H1 (cell line): ENCODE measurements around the gene AFTPH. TPM values are rescaled to one million over a fixed set of nuclear protein-coding genes. Genes with fewer than 3 reads are reported as not detected.

Experiments used
- CTCF ChIA-PET: fragments of 300-600 bp; sonication (Branson Sonifier 250); formaldehyde crosslinking; loops from one replicate; lab custom pipeline; 2021; ENCODE audit not compliant: partially characterized antibody; lab: Charles Lee
- POLR2A ChIA-PET: fragments of 300-600 bp; sonication (Branson Sonifier 250); formaldehyde crosslinking; loops from one replicate; lab custom pipeline; 2021; ENCODE audit warnings: inconsistent platforms; ENCODE audit not compliant: partially characterized antibody; lab: Charles Lee
- DNase-seq, 2 experiments: peaks; one replicate each; pipeline versions ENCODE4 v3.0.0 to v3.0.0-alpha.2; 2010 to 2022; ENCODE audit warnings: low spot score in 2 of 2, low read depth in 1 of 2, mixed read lengths in 1 of 2
- FAIRE-seq: peaks from 2 replicates; lab custom pipeline; 2011; peaks lifted over from hg19 to GRCh38; lab: Jason Lieb, UNC
- H2AFZ ChIP-seq: 2 replicates; pipeline ENCODE4 v1.8.1; 2012; ENCODE audit warnings: low read length, inconsistent platforms
- H2AK5ac ChIP-seq: 2 replicates; pipeline ENCODE4 v1.6.1; 2013; ENCODE audit warnings: low read depth, low read length
- H2BK120ac ChIP-seq: replicated peaks from 2 replicates; pipeline ENCODE3; 2013; ENCODE audit warnings: low read depth, low read length, inconsistent platforms
- H2BK12ac ChIP-seq: 2 replicates; pipeline ENCODE4 v1.6.1; 2013; ENCODE audit warnings: low read depth, low read length
- H2BK15ac ChIP-seq: 2 replicates; pipeline ENCODE4 v1.6.1; 2013; ENCODE audit warnings: low read length
- H2BK20ac ChIP-seq: 2 replicates; pipeline ENCODE4 v1.6.1; 2013; ENCODE audit warnings: low read length
- H2BK5ac ChIP-seq: 2 replicates; pipeline ENCODE4 v1.6.1; 2013; ENCODE audit warnings: low read depth, low read length
- H3K14ac ChIP-seq: 2 replicates; pipeline ENCODE4 v1.6.1; 2013; ENCODE audit warnings: inconsistent platforms; ENCODE audit not compliant: insufficient read length
- H3K18ac ChIP-seq: 2 replicates; pipeline ENCODE4 v1.6.1; 2013; ENCODE audit warnings: low read length; ENCODE audit errors: extremely low read depth
- H3K23ac ChIP-seq: 2 replicates; pipeline ENCODE4 v1.6.1; 2013; ENCODE audit warnings: inconsistent platforms; ENCODE audit not compliant: insufficient read length
- H3K23me2 ChIP-seq: 2 replicates; pipeline ENCODE4 v1.6.1; 2013; ENCODE audit warnings: low read depth, low read length
- H3K27ac ChIP-seq: 2 replicates; pipeline ENCODE4 v1.6.1; 2011; ENCODE audit warnings: low read depth, low read length, inconsistent platforms
- H3K27me3 ChIP-seq, 4 experiments: replicated peaks in 1 of 4; 1 replicate in 1 of 4; 2 replicates in 3 of 4; pipeline versions ENCODE4 v1.6.1 to v1.8.1; 2011 to 2013; ENCODE audit warnings: low read length in 3 of 4, mild to moderate bottlenecking in 3 of 4, inconsistent platforms in 2 of 4, mixed read lengths in 2 of 4, moderate library complexity in 1 of 4; ENCODE audit not compliant: control insufficient read depth in 3 of 4, insufficient read depth in 3 of 4; ENCODE audit errors: extremely low read depth in 1 of 4
- H3K36me3 ChIP-seq, 4 experiments: 2 replicates each; pipeline versions ENCODE4 v1.6.1 to v1.8.1; 2011 to 2013; ENCODE audit warnings: mild to moderate bottlenecking in 4 of 4, low read length in 3 of 4, moderate library complexity in 2 of 4, control low read depth in 1 of 4, inconsistent platforms in 1 of 4; ENCODE audit not compliant: insufficient read depth in 4 of 4, control insufficient read depth in 2 of 4
- H3K4ac ChIP-seq: replicated peaks from 2 replicates; pipeline ENCODE3; 2013; ENCODE audit warnings: low read length, low read depth, mixed read lengths, inconsistent platforms; ENCODE audit not compliant: insufficient read length
- H3K4me1 ChIP-seq, 4 experiments: replicated peaks in 1 of 4; 1 replicate in 1 of 4; 2 replicates in 3 of 4; pipeline versions ENCODE4 v1.6.1 to v1.8.1; 2011 to 2013; ENCODE audit warnings: low read length in 3 of 4, inconsistent platforms in 2 of 4, mixed read lengths in 1 of 4; ENCODE audit not compliant: insufficient read depth in 4 of 4, control insufficient read depth in 3 of 4
- H3K4me2 ChIP-seq, 2 experiments: 2 replicates each; pipeline versions ENCODE4 v1.6.1 to v1.8.1; 2011 to 2013; ENCODE audit warnings: low read depth in 2 of 2, low read length in 2 of 2, control low read depth in 1 of 2, inconsistent platforms in 1 of 2, mild to moderate bottlenecking in 1 of 2; ENCODE audit not compliant: insufficient read depth in 1 of 2
- H3K4me3 ChIP-seq, 4 experiments: fragments of 200-600, 300-600 bp in 1 of 4; sonication (generic), shearing (Covaris generic), sonication (Bioruptor Twin) in 1 of 4; 2 replicates each; pipeline versions ENCODE4 v1.5.1 to v1.8.1; 2011 to 2016; ENCODE audit warnings: low read length in 4 of 4, low read depth in 3 of 4, control low read depth in 2 of 4, inconsistent platforms in 2 of 4, mild to moderate bottlenecking in 2 of 4, mixed read lengths in 1 of 4, moderate library complexity in 1 of 4; ENCODE audit not compliant: insufficient read depth in 2 of 4; ENCODE audit errors: extremely low read depth in 1 of 4
- H3K56ac ChIP-seq: replicated peaks from 2 replicates; pipeline ENCODE3; 2013; ENCODE audit warnings: low read depth, mild to moderate bottlenecking, mixed read lengths, low read length, inconsistent platforms; ENCODE audit not compliant: insufficient read length
- H3K79me1 ChIP-seq: 2 replicates; pipeline ENCODE4 v1.6.1; 2013; ENCODE audit warnings: low read depth, low read length, control low read depth
- H3K79me2 ChIP-seq, 2 experiments: 2 replicates each; pipeline versions ENCODE4 v1.6.1 to v1.8.1; 2012 to 2013; ENCODE audit warnings: low read length in 2 of 2, mild to moderate bottlenecking in 2 of 2, inconsistent platforms in 1 of 2; ENCODE audit not compliant: insufficient read depth in 2 of 2, control insufficient read depth in 1 of 2
- H3K9ac ChIP-seq, 4 experiments: replicated peaks in 1 of 4; 1 replicate in 1 of 4; 2 replicates in 3 of 4; pipeline versions ENCODE4 v1.6.1 to v1.8.1; 2011 to 2013; ENCODE audit warnings: low read depth in 3 of 4, low read length in 3 of 4, control low read depth in 2 of 4, mild to moderate bottlenecking in 2 of 4, moderate library complexity in 2 of 4, inconsistent platforms in 1 of 4; ENCODE audit errors: extremely low read depth in 1 of 4
- H3K9me3 ChIP-seq, 2 experiments: 2 replicates each; pipeline versions ENCODE4 v1.6.1 to v1.8.1; 2012 to 2013; ENCODE audit warnings: mild to moderate bottlenecking in 2 of 2, moderate library complexity in 2 of 2, control low read depth in 1 of 2, inconsistent platforms in 1 of 2, low read depth in 1 of 2, low read length in 1 of 2, mixed read lengths in 1 of 2; ENCODE audit not compliant: insufficient read depth in 2 of 2
- H4K20me1 ChIP-seq, 2 experiments: replicated peaks in 1 of 2; 2 replicates each; pipeline versions ENCODE3 to v1.8.1; 2011 to 2013; ENCODE audit warnings: inconsistent platforms in 2 of 2, low read length in 2 of 2, mild to moderate bottlenecking in 1 of 2; ENCODE audit not compliant: insufficient read depth in 2 of 2, control insufficient read depth in 1 of 2
- H4K5ac ChIP-seq: 2 replicates; pipeline ENCODE4 v1.6.1; 2013; ENCODE audit warnings: low read length, low read depth, mixed read lengths, inconsistent platforms; ENCODE audit not compliant: insufficient read length
- H4K8ac ChIP-seq: 2 replicates; pipeline ENCODE4 v1.8.0; 2013; ENCODE audit warnings: mild to moderate bottlenecking, moderate library complexity, low read length, inconsistent platforms; ENCODE audit not compliant: insufficient read depth; ENCODE audit errors: extremely low read depth
- H4K91ac ChIP-seq: replicated peaks from 2 replicates; pipeline ENCODE3; 2013; ENCODE audit warnings: low read length, mixed read lengths, inconsistent platforms; ENCODE audit not compliant: insufficient read length
- EP300 ChIP-seq, 2 experiments: IDR thresholded peaks; 1 replicate in 1 of 2; 2 replicates in 1 of 2; pipeline ENCODE4 v1.6.1; 2011 to 2012; ENCODE audit warnings: low read depth in 2 of 2, low read length in 2 of 2, mild to moderate bottlenecking in 2 of 2, borderline replicate concordance in 1 of 2, inconsistent platforms in 1 of 2, moderate library complexity in 1 of 2
- HDAC6 ChIP-seq: IDR thresholded peaks from one replicate; pipeline ENCODE4 v1.7.1; 2012; ENCODE audit warnings: low read depth, mild to moderate bottlenecking, inconsistent platforms, low read length, moderate library complexity
- MAX ChIP-seq: IDR thresholded peaks from 2 replicates; pipeline ENCODE4 v1.6.1; 2012; ENCODE audit warnings: inconsistent platforms
- RAD21 ChIP-seq, 2 experiments: IDR thresholded peaks in 1 of 2; conservative IDR thresholded peaks in 1 of 2; 2 replicates each; pipeline ENCODE4 v1.6.1; 2011; ENCODE audit warnings: low read depth in 2 of 2, low read length in 2 of 2, improper control_type of control experiment in 1 of 2, inconsistent platforms in 1 of 2, mild to moderate bottlenecking in 1 of 2, moderate library complexity in 1 of 2
- WGBS, 2 experiments: shearing (Covaris generic) in 1 of 2; methylation state at CpG; one replicate each; pipeline versions ENCODE4 v1.1.6 to v1.1.7; 2013 to 2015; ENCODE audit warnings: low lambda C conversion rate in 2 of 2, mixed read lengths in 2 of 2, inconsistent platforms in 1 of 2, low coverage in 1 of 2, missing lambda C conversion rate in 1 of 2; ENCODE audit not compliant: insufficient replicate concordance in 2 of 2, insufficient coverage in 1 of 2, insufficient read length in 1 of 2; ENCODE audit errors: extremely low coverage in 1 of 2, missing lambda C conversion rate in 1 of 2; 5-methylcytosine and 5-hydroxymethylcytosine counted together
- polyA plus RNA-seq, 7 experiments: library from polyadenylated mRNA; depleted of rRNA in 3 of 7; stranded (reverse) in 5 of 7; unstranded in 2 of 7; fragments of >200 nt in 5 of 7; fragments of 200-250 nt in 2 of 7; gene quantifications; 1 replicate in 5 of 7; 2 replicates in 1 of 7; 4 replicates in 1 of 7; pipeline versions ENCODE4 v1.2.1 to v1.2.3, GENCODE V29; 2011 to 2013; ENCODE audit warnings: missing spikeins in 2 of 7, mixed read lengths in 2 of 7
- total RNA-seq: library from RNA; stranded (reverse); fragmentation: NEBNext Ultra II Directional; extraction: Animal tissue kit (Norgen Biotek cat#: 25700); gene quantifications from 2 replicates; pipeline ENCODE4 v1.2.1, GENCODE V29; 2021

The AFTPH gene
- total and polyA plus RNA-seq, 2 of the 8 experiments (the other 6 are each of a cell fraction or from before 2014, with no cell fraction given), result 7.3 to 15.0 TPM

- no peak for DNase-seq
- H3K4ac ChIP-seq, result no peak overlapping the region
- H4K91ac ChIP-seq, result no peak overlapping the region
- CTCF ChIA-PET, result interaction anchor here (0.6 to 1.4 kb wide), 8 partner anchors 41 to 617 kb away, joined by 3 to 8 read pairs (median 3); no protein-coding TSS in a partner anchor
- H3K14ac ChIP-seq, result no peak overlapping the region
- 0 out of 8 replicates have a peak, but pooled peaks cover 0 to 2% (median 0%) of the 10 kb centered on the region in 4 experiments for H3K36me3 ChIP-seq
- H3K79me2 ChIP-seq, result no peaks in the 10 kb centered on the region; a peak in 1 of 4 replicates
- H3K4me1 ChIP-seq, result no peaks in the 10 kb centered on the region
- H3K18ac ChIP-seq, result no peak overlapping the region
- no peak for FAIRE-seq
- no peak overlapping the region for H2BK120ac ChIP-seq
- H4K8ac ChIP-seq, result no peak overlapping the region
- no peak overlapping the region for H2BK12ac ChIP-seq
- POLR2A ChIA-PET, result no interaction called here
- H3K79me1 ChIP-seq, result no peaks in the 10 kb centered on the region
- no peak overlapping the region for H3K23ac ChIP-seq
- no peak overlapping the region for H2AFZ ChIP-seq
- no peak overlapping the region for H2BK20ac ChIP-seq
- H2BK5ac ChIP-seq, result no peak overlapping the region
- TF ChIP-seq RAD21 (IDR thresholded peaks at IDR 0.05 in 1 of 2, conservative IDR thresholded peaks at IDR 0.05 in 1 of 2; ENCODE audit: low read depth in 2 of 2, low read length in 2 of 2) (peak in 1 of 2 experiments; percentile 33; a peak in 2 of 4 replicates), MAX (no peak), EP300 (IDR thresholded peaks at IDR 0.05; ENCODE audit: borderline replicate concordance in 1 of 2, low read depth in 2 of 2, low read length in 2 of 2) (no peak), HDAC6 (no peak)
- H3K4me2 ChIP-seq, result no peak overlapping the region
- no peak overlapping the region for H2AK5ac ChIP-seq
- 81% methylated on average over 2 of the region's 2 CpGs; no CpG with 5 or more reads in 1 of the 2 experiments for WGBS, 2 experiments
- H3K27me3 ChIP-seq, result no peaks in the 10 kb centered on the region
- no peaks in the 10 kb centered on the region for H3K9me3 ChIP-seq
- no peak overlapping the region for H3K27ac ChIP-seq
- peaks cover 0 to 3% of the 10 kb centered on the region in 2 experiments for H4K20me1 ChIP-seq
- H3K4me3 ChIP-seq, result no peak overlapping the region
- H3K9ac ChIP-seq, result no peak overlapping the region; a peak in 1 of 7 replicates
- H3K56ac ChIP-seq, result no peak overlapping the region
- H2BK15ac ChIP-seq, result no peak overlapping the region
- no peak overlapping the region for H4K5ac ChIP-seq
- no peaks in the 10 kb centered on the region for H3K23me2 ChIP-seq
Observed at GRCh38 chr2:64562148-64562784, 38.1 kb downstream of the AFTPH start.
